ENCODE measurements around the gene HUNK. TPM values are rescaled to one million over a fixed set of nuclear protein-coding genes. Genes with fewer than 3 reads are reported as not detected.
"Not testable (repeated sequence)": the region's sequence is repeated elsewhere in the genome, so short reads cannot be mapped to it uniquely, and the experiment has no call there.

Gene HUNK
- total and polyA plus RNA-seq, 8 donors = 2.6 to 17.0 (median 9.0) TPM

DNA sequence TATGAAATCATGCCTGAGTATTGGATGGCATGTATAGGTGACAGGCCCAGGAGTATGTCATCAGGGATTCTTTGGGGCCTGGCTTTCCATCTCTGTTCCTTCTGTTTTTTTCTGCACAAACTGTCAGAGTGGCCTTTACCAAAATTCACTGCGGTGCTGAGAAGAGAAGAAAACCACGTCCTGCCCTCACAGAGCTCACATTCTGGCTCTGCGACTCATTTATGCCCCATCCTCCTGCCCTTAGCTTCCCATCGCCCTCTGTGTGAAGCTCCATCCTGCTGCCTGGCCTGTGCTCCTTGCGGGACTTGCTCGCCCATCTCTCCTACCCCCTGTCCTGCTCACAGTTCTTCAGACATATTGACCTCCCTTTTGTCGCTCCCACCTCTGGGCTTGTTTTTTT is 73.4 kb downstream of the HUNK start:
- FAIRE-seq (no peak), ATAC-seq (no peak), DNase-seq (no peak)
- Histone ChIP-seq H3K36me3 (peaks cover 0 to 17% (median 0%) of the 10 kb centered on the region in 3 donors), H3K9me3 (no peaks in the 10 kb centered on the region), H3K27me3 (no peaks in the 10 kb centered on the region), H3K4me3 (no peak overlapping the region), H3K27ac (no peak overlapping the region), H3K4me1 (no peaks in the 10 kb centered on the region)
- TF ChIP-seq, protein P1, sequence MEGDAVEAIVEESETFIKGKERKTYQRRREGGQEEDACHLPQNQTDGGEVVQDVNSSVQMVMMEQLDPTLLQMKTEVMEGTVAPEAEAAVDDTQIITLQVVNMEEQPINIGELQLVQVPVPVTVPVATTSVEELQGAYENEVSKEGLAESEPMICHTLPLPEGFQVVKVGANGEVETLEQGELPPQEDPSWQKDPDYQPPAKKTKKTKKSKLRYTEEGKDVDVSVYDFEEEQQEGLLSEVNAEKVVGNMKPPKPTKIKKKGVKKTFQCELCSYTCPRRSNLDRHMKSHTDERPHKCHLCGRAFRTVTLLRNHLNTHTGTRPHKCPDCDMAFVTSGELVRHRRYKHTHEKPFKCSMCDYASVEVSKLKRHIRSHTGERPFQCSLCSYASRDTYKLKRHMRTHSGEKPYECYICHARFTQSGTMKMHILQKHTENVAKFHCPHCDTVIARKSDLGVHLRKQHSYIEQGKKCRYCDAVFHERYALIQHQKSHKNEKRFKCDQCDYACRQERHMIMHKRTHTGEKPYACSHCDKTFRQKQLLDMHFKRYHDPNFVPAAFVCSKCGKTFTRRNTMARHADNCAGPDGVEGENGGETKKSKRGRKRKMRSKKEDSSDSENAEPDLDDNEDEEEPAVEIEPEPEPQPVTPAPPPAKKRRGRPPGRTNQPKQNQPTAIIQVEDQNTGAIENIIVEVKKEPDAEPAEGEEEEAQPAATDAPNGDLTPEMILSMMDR (IDR thresholded peaks at IDR 0.05) = no peak
- 95 to 96% methylated on average over 7 of the region's 7 CpGs for WGBS, 2 donors
- intact Hi-C loops (cut with DNase I) = no loop called here

DNA sequence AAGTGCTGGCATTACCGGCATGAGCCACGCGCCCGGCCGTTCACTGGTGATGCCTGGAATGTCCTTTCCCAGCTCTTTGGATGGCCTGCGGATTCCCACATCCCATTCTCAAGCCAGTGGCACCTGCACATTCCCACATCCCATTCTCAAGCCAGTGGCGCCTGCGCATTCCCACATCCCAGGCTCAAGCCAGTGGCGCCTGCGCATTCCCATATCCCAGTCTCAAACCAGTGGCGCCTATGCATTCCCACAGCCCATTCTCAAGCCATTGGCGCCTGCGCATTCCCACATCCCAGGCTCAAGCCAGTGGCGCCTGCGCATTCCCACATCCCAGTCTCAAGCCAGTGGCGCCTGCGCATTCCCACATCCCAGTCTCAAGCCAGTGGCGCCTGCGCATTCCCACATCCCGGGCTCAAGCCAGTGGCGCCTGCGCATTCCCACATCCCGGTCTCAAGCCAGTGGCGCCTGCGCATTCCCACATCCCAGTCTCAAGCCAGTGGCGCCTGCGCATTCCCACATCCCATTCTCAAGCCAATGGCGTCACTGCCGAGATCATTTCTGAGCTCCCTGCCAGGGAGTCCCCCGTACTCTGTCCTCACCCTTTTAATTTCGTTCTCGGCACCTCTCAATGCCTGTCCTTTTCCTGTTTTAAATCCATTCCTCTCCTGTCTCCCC is 74.2 kb downstream of the HUNK start:
- H3K36me3 ChIP-seq = peaks cover 0 to 20% (median 0%) of the 10 kb centered on the region in 3 donors
- H3K27ac ChIP-seq; ATAC-seq; H3K4me3 ChIP-seq; intact Hi-C loops (cut with DNase I); H3K27me3 ChIP-seq; DNase-seq; H3K9me3 ChIP-seq; H3K4me1 ChIP-seq; FAIRE-seq: not testable (repeated sequence)
- 96 to 97% methylated on average over 32 of the region's 32 CpGs for WGBS, 2 donors

DNA sequence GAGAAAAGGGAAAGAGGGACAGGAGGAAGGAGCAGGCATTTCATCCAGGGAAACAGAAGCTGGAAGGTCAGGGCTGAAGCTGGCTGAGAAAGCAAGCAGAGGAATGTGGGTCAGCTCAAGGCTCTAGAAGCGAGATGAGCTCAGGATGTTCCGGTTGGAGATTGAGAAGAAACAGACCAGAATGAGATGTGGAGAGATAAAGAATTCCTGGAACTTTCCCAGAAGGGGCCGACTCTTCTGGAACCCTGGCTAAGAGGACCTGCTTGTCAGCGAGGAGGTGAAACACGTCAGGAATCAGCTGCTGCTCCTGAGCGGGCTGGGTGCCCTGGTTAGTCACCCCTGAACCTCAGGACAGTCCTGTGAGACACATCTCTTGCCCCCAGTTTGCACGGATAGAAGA is 75.9 kb downstream of the HUNK start:
- TF ChIP-seq, protein P1 (IDR thresholded peaks at IDR 0.05) = no peak
- Histone ChIP-seq H3K4me3 (no peak overlapping the region), H3K36me3 (peaks cover 0 to 20% (median 0%) of the 10 kb centered on the region in 3 donors), H3K27ac (no peak overlapping the region), H3K9me3 (no peaks in the 10 kb centered on the region), H3K27me3 (no peaks in the 10 kb centered on the region), H3K4me1 (no peaks in the 10 kb centered on the region)
- WGBS, 2 donors = 85 to 87% methylated on average over 7 of the region's 7 CpGs
- FAIRE-seq = no peak
- ATAC-seq = no peak
- intact Hi-C loops (cut with DNase I) = no loop called here
- no peak for DNase-seq

DNA sequence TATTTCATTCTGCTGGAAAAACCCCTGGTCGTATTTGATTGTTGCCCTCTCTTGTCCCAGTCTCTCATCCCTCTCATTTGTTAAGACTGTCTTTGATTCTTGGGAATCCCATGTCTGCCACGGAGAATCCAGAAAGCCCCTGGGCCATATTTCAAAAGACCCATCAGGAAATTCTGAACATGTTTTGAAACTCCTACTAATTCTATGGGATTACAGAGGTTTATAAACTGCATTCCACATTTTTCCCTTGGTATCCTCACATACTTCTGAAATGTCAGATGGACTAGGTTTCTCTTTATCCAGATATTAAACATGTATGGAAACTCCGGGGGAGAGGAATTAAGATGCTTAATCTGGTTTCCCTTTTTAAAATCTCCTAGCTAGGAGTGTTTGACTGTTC is 80.0 kb downstream of the HUNK start:
- TF ChIP-seq, protein P1 (IDR thresholded peaks at IDR 0.05) = no peak
- 83 to 87% methylated on average over 3 of the region's 3 CpGs for WGBS, 2 donors
- Histone ChIP-seq H3K27ac (no peak overlapping the region), H3K27me3 (no peaks in the 10 kb centered on the region), H3K4me3 (no peak overlapping the region), H3K36me3 (peaks cover 0 to 10% (median 3%) of the 10 kb centered on the region in 3 donors), H3K9me3 (no peaks in the 10 kb centered on the region), H3K4me1 (no peaks in the 10 kb centered on the region)
- intact Hi-C loops (cut with DNase I) = no loop called here
- DNase-seq = no peak
- no peak for ATAC-seq
- no peak for FAIRE-seq

DNA sequence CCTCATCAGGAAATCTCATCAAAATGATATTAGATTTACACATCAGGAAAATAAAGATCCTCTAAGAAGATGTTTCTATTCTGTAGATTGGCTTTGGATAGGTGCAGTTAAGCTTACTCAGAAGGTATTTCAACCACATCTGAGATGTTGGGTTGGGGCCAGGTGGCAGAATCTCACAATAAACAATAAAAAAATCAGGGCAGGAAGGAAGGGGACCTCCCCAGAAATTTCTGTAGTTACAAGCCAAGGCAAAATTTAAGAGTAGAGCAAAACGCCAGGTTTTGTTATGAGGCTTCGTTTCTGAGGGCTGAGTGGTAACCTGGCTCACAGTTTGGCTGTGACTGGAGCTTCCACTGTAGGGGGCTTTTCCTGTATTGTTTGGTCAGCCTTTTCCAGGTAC is 84.8 kb downstream of the HUNK start:
- Histone ChIP-seq H3K9me3 (no peaks in the 10 kb centered on the region), H3K4me3 (no peak overlapping the region), H3K27me3 (no peaks in the 10 kb centered on the region), H3K36me3 (peaks cover 0 to 3% (median 0%) of the 10 kb centered on the region in 3 donors), H3K4me1 (no peaks in the 10 kb centered on the region), H3K27ac (no peak overlapping the region)
- intact Hi-C loops (cut with DNase I) = no loop called here
- DNase-seq (no peak), FAIRE-seq (no peak), ATAC-seq (no peak)
- 82 to 89% methylated on average over 2 of the region's 2 CpGs for WGBS, 2 donors
- TF ChIP-seq, protein P1 (IDR thresholded peaks at IDR 0.05) = no peak
